Mucosa of gallbladder (tissue), 1 donor: ENCODE results near the gene TRIM69. TPM values are rescaled to one million over a fixed set of nuclear protein-coding genes. Genes with fewer than 3 reads are reported as not detected.
"Not testable (repeated sequence)": the region's sequence is repeated elsewhere in the genome, so short reads cannot be mapped to it uniquely, and the experiment has no call there.

ENCODE experiments used
- DNase-seq: peaks from one replicate; pipeline ENCODE4 v3.0.0-alpha.2; 2020; ENCODE audit warnings: low spot score
- total RNA-seq: library from RNA; stranded (reverse); gene quantifications from one replicate; pipeline ENCODE4 v1.2.1, GENCODE V29; 2021
- donor health status: DM: no; HTN: no; CAD: no.

TRIM69 gene, protein sequence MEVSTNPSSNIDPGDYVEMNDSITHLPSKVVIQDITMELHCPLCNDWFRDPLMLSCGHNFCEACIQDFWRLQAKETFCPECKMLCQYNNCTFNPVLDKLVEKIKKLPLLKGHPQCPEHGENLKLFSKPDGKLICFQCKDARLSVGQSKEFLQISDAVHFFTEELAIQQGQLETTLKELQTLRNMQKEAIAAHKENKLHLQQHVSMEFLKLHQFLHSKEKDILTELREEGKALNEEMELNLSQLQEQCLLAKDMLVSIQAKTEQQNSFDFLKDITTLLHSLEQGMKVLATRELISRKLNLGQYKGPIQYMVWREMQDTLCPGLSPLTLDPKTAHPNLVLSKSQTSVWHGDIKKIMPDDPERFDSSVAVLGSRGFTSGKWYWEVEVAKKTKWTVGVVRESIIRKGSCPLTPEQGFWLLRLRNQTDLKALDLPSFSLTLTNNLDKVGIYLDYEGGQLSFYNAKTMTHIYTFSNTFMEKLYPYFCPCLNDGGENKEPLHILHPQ
- 29.8 TPM for total RNA-seq

DNA sequence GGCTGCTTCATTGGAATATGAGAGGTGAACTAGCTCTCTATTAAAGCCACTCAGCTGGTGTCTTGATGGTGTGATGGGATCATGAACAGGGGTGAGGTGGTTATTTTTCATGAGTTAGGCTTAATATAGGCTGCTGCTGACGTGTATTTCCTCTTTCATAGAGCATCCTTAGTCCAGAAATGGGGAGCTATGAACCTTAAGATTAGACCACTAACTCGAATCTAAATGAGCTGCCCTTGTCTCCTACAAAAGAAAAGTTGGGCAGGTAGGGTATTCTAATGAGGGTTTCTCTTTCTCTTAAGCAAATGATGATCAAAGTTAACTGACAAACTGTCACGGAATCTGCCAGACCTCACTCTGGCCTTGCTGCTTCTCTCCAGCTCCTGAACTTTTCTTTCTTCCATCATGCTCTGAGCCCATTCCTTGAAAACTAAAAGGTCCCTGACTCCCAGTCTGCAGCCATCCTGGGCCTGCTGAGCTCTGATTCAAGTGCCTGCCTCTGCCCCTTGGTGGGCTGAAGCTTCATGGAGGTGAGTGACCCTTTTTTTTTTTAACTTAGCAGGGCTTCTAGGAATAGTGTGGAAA, at the start of gene TRIM69:
TRIM69 (plus strand) TSS at position 348 of the 585 bp plus-strand sequence; CDS start at position 525, 177 bp downstream.
- DNase-seq, result no peak

DNA sequence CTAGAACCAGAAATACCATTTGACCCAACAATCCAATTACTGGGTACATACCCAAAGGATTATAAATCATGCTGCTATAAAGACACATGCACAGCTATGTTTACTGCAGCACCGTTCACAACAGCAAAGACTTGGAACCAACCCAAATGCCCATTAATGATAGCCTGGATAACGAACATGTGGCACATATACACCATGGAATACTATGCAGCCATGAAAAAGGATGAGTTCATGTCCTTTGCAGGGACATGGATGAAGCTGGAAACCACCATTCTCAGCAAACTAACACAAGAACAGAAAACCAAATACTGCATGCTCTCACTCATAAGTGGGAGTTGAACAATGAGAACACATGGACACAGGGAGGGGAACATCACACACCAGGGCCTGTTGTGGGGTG, 47.0 kb upstream of the TRIM69 start:
- DNase-seq, result not testable (repeated sequence)

DNA sequence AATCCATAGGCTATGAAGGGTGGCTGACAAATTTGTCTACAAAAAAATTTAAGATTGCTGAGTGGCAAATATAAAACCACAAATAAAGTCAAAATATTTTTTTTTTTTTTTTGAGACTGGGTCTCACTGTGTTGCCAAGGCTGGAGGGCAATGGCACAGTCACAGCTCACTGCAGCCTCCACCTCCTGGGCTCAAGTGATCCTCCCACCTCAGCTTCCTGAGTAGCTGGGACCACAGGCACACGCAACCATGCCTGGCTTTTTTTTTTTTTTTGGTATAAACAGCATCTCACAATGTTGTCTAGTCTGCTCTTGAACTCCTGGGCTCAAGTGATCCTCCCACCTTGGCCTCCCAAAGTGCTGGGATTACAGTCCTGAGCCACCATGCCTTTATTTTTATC, 46.1 kb upstream of the TRIM69 start:
- DNase-seq, result not testable (repeated sequence)

DNA sequence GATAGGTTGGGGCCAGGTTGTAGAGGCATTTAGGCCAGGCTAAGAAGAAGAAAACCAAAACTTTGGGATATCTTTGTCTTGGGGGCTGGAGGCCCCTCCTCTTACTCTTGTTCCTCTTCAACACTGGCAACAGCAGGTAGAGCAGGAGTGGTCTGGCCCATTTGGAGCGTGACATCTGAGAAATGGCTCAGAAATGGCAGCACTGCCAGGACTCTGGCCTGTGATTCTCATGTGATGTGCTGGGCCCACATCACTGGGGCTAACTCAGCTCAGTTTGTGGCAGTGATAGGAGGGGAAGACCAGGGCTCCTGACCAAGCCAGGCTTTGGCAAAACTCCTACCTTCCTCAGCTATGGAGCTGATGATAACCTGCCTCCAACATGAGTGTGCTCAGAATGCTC, 43.7 kb upstream of the TRIM69 start:
- DNase-seq, result no peak

DNA sequence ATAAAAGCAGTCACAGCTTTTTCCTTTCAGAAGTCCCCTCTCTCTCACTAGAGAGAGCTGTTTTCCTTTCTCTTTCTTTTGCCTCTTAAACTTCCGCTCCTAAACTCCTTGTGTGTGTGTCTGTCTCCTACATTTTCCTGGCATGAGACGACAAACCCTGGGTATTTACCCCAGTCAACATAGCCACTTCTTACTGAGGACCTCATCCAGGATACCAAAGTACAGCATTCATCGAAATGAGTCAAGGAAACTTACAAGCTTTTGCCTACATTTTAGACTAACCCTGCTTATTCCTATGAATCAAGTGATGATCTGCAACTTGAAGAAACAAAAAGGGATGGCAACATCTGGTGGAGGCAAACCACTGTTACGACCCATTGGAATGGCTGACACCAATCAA, 41.9 kb upstream of the TRIM69 start:
- no peak for DNase-seq

DNA sequence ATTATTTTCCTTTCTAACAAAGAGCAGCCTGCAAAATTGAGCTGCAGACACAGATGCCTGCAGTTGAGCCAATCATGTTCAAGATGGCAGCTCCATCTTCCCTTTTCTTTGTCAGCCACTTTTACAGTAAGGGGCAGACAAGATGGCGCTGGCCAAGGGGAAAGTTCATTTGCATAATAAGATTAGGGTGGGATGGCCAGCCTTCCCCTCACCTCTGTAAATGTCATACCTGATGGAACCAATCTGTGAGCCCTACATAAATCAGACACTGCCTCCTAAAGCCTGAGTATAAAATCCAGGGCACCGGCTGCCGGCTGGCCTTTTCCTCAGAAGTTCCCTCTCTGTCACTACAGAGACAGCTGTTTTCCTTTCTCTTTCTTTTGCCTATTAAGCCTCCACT, 41.0 kb upstream of the TRIM69 start:
- no peak for DNase-seq

DNA sequence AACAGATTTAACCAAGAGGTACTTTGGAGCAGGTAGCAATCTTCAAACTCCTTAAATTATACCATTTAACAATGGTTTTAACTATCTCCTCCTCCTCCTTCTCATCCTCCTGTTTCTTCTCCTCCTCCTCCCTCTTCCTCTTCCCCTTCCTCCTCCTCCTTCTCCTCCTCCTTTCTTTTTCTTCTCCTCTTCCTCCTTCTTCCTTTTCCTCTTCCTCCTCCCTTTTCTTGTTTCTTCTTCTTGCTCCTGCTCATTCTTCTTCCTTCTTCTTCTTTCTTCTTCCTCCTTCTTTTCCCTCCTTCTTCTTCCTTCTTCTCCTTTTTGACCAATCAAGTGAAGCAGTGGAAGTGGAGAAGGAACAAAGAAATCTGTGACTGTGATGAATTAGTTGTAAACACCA, 39.3 kb upstream of the TRIM69 start:
- DNase-seq, result no peak

DNA sequence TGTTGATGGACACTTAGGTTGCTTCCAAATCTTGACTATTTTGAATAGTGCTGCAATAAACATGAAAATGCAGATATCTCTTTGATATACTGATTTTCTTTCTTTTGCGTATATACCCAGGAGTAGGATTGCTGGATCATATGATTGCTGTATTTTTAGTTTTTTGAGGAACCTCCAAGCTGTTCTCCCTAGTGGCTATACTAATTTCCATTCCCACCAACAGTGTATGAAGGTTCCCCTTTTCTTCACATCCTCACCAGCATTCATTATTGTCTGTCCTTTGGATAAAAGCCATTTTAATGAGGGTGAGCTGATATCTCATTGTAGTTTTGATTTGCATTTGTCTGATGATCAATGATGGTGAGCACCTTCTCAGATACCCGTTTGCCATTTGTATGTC, 37.7 kb upstream of the TRIM69 start:
- no peak for DNase-seq

DNA sequence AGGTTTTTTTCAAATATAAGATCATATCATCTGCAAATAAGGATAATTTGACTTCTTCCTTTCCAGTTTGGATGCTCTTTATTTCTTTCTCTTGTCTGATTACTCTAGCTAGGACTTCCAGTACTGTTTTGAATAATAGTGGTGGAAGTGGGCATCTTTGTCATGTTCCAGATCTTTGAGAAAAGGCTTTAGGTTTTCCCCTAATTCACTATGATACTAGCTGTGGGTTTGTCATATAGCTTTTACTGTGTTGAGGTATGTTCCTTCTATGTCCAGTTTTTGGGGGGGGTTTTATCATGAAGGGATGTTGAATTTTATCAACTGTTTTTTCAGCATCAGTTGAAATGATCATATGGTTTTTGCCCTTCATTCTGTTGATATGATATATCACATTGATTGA, 35.7 kb upstream of the TRIM69 start:
- DNase-seq, result not testable (repeated sequence)

DNA sequence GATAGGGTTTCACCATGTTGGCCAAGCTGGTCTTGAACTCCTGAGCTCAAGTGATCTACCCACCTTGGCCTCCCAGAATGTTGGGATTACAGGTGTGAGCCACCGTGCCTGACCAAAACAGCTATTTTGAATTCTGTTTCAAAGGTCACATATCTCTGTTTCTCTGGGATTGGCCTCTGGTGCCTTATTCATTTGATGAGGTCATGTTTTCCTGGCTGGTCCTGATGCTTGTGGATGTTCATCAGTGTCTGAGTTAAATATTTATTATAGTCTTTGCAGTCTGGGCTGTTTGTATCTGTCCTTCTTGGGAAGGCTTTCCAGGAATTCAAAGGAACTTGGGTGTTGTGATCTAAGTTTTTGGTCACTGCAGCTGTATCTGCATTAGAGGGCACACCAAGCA, 30.3 kb upstream of the TRIM69 start:
- no peak for DNase-seq

DNA sequence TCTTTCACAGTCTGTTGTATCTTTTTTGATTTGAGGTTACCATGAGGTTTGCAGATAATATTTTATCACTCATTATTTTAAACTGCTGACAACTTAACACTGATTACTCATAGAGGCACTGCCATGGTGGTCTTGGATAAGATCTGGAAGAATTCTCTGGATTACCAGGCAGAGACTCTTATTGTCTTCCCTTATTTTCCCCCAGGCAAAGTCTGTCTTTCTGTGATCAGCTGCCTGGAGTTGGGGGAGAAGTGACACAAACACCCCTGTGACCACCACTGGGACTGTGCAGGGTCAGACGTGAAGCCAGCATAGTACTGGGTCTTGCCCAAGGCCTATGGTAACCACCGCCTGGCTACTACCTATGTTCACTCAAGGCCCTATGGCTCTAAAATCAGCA, 29.9 kb upstream of the TRIM69 start:
- no peak for DNase-seq

DNA sequence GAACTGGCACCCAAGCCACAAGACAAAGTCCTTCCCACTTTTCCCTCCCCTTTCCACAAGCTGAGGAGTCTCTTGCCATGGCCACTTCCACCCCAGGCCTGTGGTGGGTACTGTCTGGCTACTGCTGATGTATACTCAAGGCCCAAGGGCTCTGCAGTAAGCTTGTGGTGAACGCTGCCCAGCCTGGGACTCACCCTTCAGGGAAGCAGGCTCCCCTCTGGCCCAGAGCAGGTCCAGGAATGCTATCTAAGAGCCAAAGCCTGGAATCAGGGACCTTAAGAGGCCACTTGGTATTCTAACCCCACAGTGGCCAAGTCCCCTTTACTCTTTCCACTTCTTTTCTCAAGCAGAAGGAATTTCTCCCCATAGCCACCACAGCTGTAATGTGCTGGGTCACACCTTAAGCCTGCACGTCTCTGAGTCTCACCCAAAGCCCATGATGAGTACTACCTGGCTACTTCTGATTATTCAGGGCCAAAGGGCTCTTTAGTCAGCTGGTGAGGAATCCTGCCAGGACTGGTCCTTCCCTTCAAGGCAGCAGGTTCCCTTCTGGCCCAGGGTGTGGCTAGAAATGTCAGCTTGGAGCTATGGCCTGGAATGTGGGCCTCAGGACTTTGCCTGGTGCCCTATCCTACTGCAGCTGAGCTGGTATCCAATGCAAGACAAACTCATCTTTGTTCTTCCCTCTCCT, 29.2 kb upstream of the TRIM69 start:
- peak; percentile 84 for DNase-seq

DNA sequence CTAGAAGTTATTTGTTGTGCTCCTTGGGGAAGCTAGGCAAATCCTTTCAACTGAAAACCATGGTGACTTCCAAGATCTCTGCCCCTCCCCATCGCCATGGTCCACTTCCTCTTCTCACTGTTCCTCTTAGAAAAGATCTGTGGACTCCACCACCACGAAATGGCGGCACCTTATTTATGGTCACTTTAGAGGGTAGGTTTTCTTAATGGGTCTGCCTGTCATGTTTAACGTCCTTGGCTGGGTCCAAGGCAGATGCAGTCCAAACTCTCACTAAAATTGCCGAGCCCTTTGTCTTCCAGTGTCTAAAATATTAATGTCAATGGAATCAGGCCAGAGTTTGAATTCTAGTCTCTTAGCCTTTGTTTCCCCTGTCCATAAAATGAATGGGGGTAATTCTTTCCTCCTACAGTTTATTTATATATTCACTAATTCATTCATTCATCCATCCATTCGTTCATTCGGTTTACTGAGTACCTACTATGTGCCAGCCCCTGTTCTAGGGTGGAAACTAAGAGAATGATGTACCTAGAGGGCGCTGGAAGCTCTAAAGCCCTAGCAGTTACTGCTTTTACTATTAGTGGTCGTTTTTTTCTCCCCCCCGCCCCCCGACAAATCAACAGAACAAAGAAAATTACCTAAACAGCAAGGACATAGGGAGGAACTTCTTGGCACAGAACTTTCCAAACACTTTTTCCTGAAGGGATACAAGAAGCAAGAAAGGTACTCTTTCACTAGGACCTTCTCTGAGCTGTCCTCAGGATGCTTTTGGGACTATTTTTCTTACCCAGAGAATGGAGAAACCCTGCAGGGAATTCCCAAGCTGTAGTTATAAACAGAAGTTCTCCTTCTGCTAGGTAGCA, 25.9 kb upstream of the TRIM69 start:
- DNase-seq, result no peak

DNA sequence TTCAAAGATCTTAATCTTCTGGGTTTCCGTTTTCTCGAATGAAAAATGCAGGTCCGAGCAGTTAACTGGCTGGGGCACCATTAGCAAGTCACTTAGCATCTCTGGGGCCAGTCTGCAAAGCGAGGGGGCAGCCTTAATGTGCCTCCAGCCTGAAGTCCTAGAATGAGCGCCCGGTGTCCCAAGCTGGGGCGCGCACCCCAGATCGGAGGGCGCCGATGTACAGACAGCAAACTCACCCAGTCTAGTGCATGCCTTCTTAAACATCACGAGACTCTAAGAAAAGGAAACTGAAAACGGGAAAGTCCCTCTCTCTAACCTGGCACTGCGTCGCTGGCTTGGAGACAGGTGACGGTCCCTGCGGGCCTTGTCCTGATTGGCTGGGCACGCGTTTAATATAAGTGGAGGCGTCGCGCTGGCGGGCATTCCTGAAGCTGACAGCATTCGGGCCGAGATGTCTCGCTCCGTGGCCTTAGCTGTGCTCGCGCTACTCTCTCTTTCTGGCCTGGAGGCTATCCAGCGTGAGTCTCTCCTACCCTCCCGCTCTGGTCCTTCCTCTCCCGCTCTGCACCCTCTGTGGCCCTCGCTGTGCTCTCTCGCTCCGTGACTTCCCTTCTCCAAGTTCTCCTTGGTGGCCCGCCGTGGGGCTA, 25.1 kb upstream of the TRIM69 start, which contains the start of the genes B2M and PATL2:
B2M (plus strand) TSS at position 422 of the 647 bp plus-strand sequence; CDS start at position 452, 30 bp downstream.
PATL2 (minus strand) TSS at position 228 of the 647 bp plus-strand sequence. CDS start 34,833 bp downstream, outside the sequence.
- DNase-seq, result peak; percentile 98

DNA sequence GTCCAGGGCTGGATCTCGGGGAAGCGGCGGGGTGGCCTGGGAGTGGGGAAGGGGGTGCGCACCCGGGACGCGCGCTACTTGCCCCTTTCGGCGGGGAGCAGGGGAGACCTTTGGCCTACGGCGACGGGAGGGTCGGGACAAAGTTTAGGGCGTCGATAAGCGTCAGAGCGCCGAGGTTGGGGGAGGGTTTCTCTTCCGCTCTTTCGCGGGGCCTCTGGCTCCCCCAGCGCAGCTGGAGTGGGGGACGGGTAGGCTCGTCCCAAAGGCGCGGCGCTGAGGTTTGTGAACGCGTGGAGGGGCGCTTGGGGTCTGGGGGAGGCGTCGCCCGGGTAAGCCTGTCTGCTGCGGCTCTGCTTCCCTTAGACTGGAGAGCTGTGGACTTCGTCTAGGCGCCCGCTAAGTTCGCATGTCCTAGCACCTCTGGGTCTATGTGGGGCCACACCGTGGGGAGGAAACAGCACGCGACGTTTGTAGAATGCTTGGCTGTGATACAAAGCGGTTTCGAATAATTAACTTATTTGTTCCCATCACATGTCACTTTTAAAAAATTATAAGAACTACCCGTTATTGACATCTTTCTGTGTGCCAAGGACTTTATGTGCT, 24.5 kb upstream of the TRIM69 start:
- DNase-seq, result peak; percentile 54

DNA sequence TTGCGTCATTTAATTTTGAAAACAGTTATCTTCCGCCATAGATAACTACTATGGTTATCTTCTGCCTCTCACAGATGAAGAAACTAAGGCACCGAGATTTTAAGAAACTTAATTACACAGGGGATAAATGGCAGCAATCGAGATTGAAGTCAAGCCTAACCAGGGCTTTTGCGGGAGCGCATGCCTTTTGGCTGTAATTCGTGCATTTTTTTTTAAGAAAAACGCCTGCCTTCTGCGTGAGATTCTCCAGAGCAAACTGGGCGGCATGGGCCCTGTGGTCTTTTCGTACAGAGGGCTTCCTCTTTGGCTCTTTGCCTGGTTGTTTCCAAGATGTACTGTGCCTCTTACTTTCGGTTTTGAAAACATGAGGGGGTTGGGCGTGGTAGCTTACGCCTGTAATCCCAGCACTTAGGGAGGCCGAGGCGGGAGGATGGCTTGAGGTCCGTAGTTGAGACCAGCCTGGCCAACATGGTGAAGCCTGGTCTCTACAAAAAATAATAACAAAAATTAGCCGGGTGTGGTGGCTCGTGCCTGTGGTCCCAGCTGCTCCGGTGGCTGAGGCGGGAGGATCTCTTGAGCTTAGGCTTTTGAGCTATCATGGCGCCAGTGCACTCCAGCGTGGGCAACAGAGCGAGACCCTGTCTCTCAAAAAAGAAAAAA, 23.9 kb upstream of the TRIM69 start:
- DNase-seq, result peak; percentile 88

DNA sequence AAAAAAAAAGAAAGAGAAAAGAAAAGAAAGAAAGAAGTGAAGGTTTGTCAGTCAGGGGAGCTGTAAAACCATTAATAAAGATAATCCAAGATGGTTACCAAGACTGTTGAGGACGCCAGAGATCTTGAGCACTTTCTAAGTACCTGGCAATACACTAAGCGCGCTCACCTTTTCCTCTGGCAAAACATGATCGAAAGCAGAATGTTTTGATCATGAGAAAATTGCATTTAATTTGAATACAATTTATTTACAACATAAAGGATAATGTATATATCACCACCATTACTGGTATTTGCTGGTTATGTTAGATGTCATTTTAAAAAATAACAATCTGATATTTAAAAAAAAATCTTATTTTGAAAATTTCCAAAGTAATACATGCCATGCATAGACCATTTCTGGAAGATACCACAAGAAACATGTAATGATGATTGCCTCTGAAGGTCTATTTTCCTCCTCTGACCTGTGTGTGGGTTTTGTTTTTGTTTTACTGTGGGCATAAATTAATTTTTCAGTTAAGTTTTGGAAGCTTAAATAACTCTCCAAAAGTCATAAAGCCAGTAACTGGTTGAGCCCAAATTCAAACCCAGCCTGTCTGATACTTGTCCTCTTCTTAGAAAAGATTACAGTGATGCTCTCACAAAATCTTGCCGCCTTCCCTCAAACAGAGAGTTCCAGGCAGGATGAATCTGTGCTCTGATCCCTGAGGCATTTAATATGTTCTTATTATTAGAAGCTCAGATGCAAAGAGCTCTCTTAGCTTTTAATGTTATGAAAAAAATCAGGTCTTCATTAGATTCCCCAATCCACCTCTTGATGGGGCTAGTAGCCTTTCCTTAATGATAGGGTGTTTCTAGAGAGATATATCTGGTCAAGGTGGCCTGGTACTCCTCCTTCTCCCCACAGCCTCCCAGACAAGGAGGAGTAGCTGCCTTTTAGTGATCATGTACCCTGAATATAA, 23.0 kb upstream of the TRIM69 start:
- no peak for DNase-seq

DNA sequence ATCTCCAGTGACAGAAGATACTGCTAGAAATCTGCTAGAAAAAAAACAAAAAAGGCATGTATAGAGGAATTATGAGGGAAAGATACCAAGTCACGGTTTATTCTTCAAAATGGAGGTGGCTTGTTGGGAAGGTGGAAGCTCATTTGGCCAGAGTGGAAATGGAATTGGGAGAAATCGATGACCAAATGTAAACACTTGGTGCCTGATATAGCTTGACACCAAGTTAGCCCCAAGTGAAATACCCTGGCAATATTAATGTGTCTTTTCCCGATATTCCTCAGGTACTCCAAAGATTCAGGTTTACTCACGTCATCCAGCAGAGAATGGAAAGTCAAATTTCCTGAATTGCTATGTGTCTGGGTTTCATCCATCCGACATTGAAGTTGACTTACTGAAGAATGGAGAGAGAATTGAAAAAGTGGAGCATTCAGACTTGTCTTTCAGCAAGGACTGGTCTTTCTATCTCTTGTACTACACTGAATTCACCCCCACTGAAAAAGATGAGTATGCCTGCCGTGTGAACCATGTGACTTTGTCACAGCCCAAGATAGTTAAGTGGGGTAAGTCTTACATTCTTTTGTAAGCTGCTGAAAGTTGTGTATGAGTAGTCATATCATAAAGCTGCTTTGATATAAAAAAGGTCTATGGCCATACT, 21.1 kb upstream of the TRIM69 start:
- DNase-seq, result no peak
